H1 (cell line): ENCODE results near the gene ECT2L. TPM values are rescaled to one million over a fixed set of nuclear protein-coding genes. Genes with fewer than 3 reads are reported as not detected.

Source experiments
- CTCF ChIA-PET: fragments of 300-600 bp; sonication (Branson Sonifier 250); formaldehyde crosslinking; loops from one replicate; lab custom pipeline; 2021; ENCODE audit not compliant: partially characterized antibody; lab: Charles Lee
- POLR2A ChIA-PET: fragments of 300-600 bp; sonication (Branson Sonifier 250); formaldehyde crosslinking; loops from one replicate; lab custom pipeline; 2021; ENCODE audit warnings: inconsistent platforms; ENCODE audit not compliant: partially characterized antibody; lab: Charles Lee
- DNase-seq, 2 experiments: peaks; one replicate each; pipeline versions ENCODE4 v3.0.0 to v3.0.0-alpha.2; 2010 to 2022; ENCODE audit warnings: low spot score in 2 of 2, low read depth in 1 of 2, mixed read lengths in 1 of 2
- FAIRE-seq: peaks from 2 replicates; lab custom pipeline; 2011; peaks lifted over from hg19 to GRCh38; lab: Jason Lieb, UNC
- H2AFZ ChIP-seq: 2 replicates; pipeline ENCODE4 v1.8.1; 2012; ENCODE audit warnings: low read length, inconsistent platforms
- H2AK5ac ChIP-seq: 2 replicates; pipeline ENCODE4 v1.6.1; 2013; ENCODE audit warnings: low read depth, low read length
- H2BK120ac ChIP-seq: replicated peaks from 2 replicates; pipeline ENCODE3; 2013; ENCODE audit warnings: low read depth, low read length, inconsistent platforms
- H2BK12ac ChIP-seq: 2 replicates; pipeline ENCODE4 v1.6.1; 2013; ENCODE audit warnings: low read depth, low read length
- H2BK15ac ChIP-seq: 2 replicates; pipeline ENCODE4 v1.6.1; 2013; ENCODE audit warnings: low read length
- H2BK20ac ChIP-seq: 2 replicates; pipeline ENCODE4 v1.6.1; 2013; ENCODE audit warnings: low read length
- H2BK5ac ChIP-seq: 2 replicates; pipeline ENCODE4 v1.6.1; 2013; ENCODE audit warnings: low read depth, low read length
- H3K14ac ChIP-seq: 2 replicates; pipeline ENCODE4 v1.6.1; 2013; ENCODE audit warnings: inconsistent platforms; ENCODE audit not compliant: insufficient read length
- H3K18ac ChIP-seq: 2 replicates; pipeline ENCODE4 v1.6.1; 2013; ENCODE audit warnings: low read length; ENCODE audit errors: extremely low read depth
- H3K23ac ChIP-seq: 2 replicates; pipeline ENCODE4 v1.6.1; 2013; ENCODE audit warnings: inconsistent platforms; ENCODE audit not compliant: insufficient read length
- H3K23me2 ChIP-seq: 2 replicates; pipeline ENCODE4 v1.6.1; 2013; ENCODE audit warnings: low read depth, low read length
- H3K27ac ChIP-seq: 2 replicates; pipeline ENCODE4 v1.6.1; 2011; ENCODE audit warnings: low read depth, low read length, inconsistent platforms
- H3K27me3 ChIP-seq, 4 experiments: replicated peaks in 1 of 4; 1 replicate in 1 of 4; 2 replicates in 3 of 4; pipeline versions ENCODE4 v1.6.1 to v1.8.1; 2011 to 2013; ENCODE audit warnings: low read length in 3 of 4, mild to moderate bottlenecking in 3 of 4, inconsistent platforms in 2 of 4, mixed read lengths in 2 of 4, moderate library complexity in 1 of 4; ENCODE audit not compliant: control insufficient read depth in 3 of 4, insufficient read depth in 3 of 4; ENCODE audit errors: extremely low read depth in 1 of 4
- H3K36me3 ChIP-seq, 4 experiments: 2 replicates each; pipeline versions ENCODE4 v1.6.1 to v1.8.1; 2011 to 2013; ENCODE audit warnings: mild to moderate bottlenecking in 4 of 4, low read length in 3 of 4, moderate library complexity in 2 of 4, control low read depth in 1 of 4, inconsistent platforms in 1 of 4; ENCODE audit not compliant: insufficient read depth in 4 of 4, control insufficient read depth in 2 of 4
- H3K4ac ChIP-seq: replicated peaks from 2 replicates; pipeline ENCODE3; 2013; ENCODE audit warnings: low read length, low read depth, mixed read lengths, inconsistent platforms; ENCODE audit not compliant: insufficient read length
- H3K4me1 ChIP-seq, 4 experiments: replicated peaks in 1 of 4; 1 replicate in 1 of 4; 2 replicates in 3 of 4; pipeline versions ENCODE4 v1.6.1 to v1.8.1; 2011 to 2013; ENCODE audit warnings: low read length in 3 of 4, inconsistent platforms in 2 of 4, mixed read lengths in 1 of 4; ENCODE audit not compliant: insufficient read depth in 4 of 4, control insufficient read depth in 3 of 4
- H3K4me2 ChIP-seq, 2 experiments: 2 replicates each; pipeline versions ENCODE4 v1.6.1 to v1.8.1; 2011 to 2013; ENCODE audit warnings: low read depth in 2 of 2, low read length in 2 of 2, control low read depth in 1 of 2, inconsistent platforms in 1 of 2, mild to moderate bottlenecking in 1 of 2; ENCODE audit not compliant: insufficient read depth in 1 of 2
- H3K4me3 ChIP-seq, 4 experiments: fragments of 200-600, 300-600 bp in 1 of 4; sonication (generic), shearing (Covaris generic), sonication (Bioruptor Twin) in 1 of 4; 2 replicates each; pipeline versions ENCODE4 v1.5.1 to v1.8.1; 2011 to 2016; ENCODE audit warnings: low read length in 4 of 4, low read depth in 3 of 4, control low read depth in 2 of 4, inconsistent platforms in 2 of 4, mild to moderate bottlenecking in 2 of 4, mixed read lengths in 1 of 4, moderate library complexity in 1 of 4; ENCODE audit not compliant: insufficient read depth in 2 of 4; ENCODE audit errors: extremely low read depth in 1 of 4
- H3K56ac ChIP-seq: replicated peaks from 2 replicates; pipeline ENCODE3; 2013; ENCODE audit warnings: low read depth, mild to moderate bottlenecking, mixed read lengths, low read length, inconsistent platforms; ENCODE audit not compliant: insufficient read length
- H3K79me1 ChIP-seq: 2 replicates; pipeline ENCODE4 v1.6.1; 2013; ENCODE audit warnings: low read depth, low read length, control low read depth
- H3K79me2 ChIP-seq, 2 experiments: 2 replicates each; pipeline versions ENCODE4 v1.6.1 to v1.8.1; 2012 to 2013; ENCODE audit warnings: low read length in 2 of 2, mild to moderate bottlenecking in 2 of 2, inconsistent platforms in 1 of 2; ENCODE audit not compliant: insufficient read depth in 2 of 2, control insufficient read depth in 1 of 2
- H3K9ac ChIP-seq, 4 experiments: replicated peaks in 1 of 4; 1 replicate in 1 of 4; 2 replicates in 3 of 4; pipeline versions ENCODE4 v1.6.1 to v1.8.1; 2011 to 2013; ENCODE audit warnings: low read depth in 3 of 4, low read length in 3 of 4, control low read depth in 2 of 4, mild to moderate bottlenecking in 2 of 4, moderate library complexity in 2 of 4, inconsistent platforms in 1 of 4; ENCODE audit errors: extremely low read depth in 1 of 4
- H3K9me3 ChIP-seq, 2 experiments: 2 replicates each; pipeline versions ENCODE4 v1.6.1 to v1.8.1; 2012 to 2013; ENCODE audit warnings: mild to moderate bottlenecking in 2 of 2, moderate library complexity in 2 of 2, control low read depth in 1 of 2, inconsistent platforms in 1 of 2, low read depth in 1 of 2, low read length in 1 of 2, mixed read lengths in 1 of 2; ENCODE audit not compliant: insufficient read depth in 2 of 2
- H4K20me1 ChIP-seq, 2 experiments: replicated peaks in 1 of 2; 2 replicates each; pipeline versions ENCODE3 to v1.8.1; 2011 to 2013; ENCODE audit warnings: inconsistent platforms in 2 of 2, low read length in 2 of 2, mild to moderate bottlenecking in 1 of 2; ENCODE audit not compliant: insufficient read depth in 2 of 2, control insufficient read depth in 1 of 2
- H4K5ac ChIP-seq: 2 replicates; pipeline ENCODE4 v1.6.1; 2013; ENCODE audit warnings: low read length, low read depth, mixed read lengths, inconsistent platforms; ENCODE audit not compliant: insufficient read length
- H4K8ac ChIP-seq: 2 replicates; pipeline ENCODE4 v1.8.0; 2013; ENCODE audit warnings: mild to moderate bottlenecking, moderate library complexity, low read length, inconsistent platforms; ENCODE audit not compliant: insufficient read depth; ENCODE audit errors: extremely low read depth
- H4K91ac ChIP-seq: replicated peaks from 2 replicates; pipeline ENCODE3; 2013; ENCODE audit warnings: low read length, mixed read lengths, inconsistent platforms; ENCODE audit not compliant: insufficient read length
- BACH1 ChIP-seq: IDR thresholded peaks from 2 replicates; pipeline ENCODE4 v1.6.1; 2012; ENCODE audit warnings: low read length, improper control_type of control experiment
- CEBPB ChIP-seq: IDR thresholded peaks from 2 replicates; pipeline ENCODE4 v1.6.1; 2012; ENCODE audit warnings: low read depth, low read length
- MAFK ChIP-seq: IDR thresholded peaks from 2 replicates; pipeline ENCODE4 v1.6.1; 2012; ENCODE audit warnings: low read depth, mild to moderate bottlenecking, improper control_type of control experiment, low read length
- WGBS, 2 experiments: shearing (Covaris generic) in 1 of 2; methylation state at CpG; one replicate each; pipeline versions ENCODE4 v1.1.6 to v1.1.7; 2013 to 2015; ENCODE audit warnings: low lambda C conversion rate in 2 of 2, mixed read lengths in 2 of 2, inconsistent platforms in 1 of 2, low coverage in 1 of 2, missing lambda C conversion rate in 1 of 2; ENCODE audit not compliant: insufficient replicate concordance in 2 of 2, insufficient coverage in 1 of 2, insufficient read length in 1 of 2; ENCODE audit errors: extremely low coverage in 1 of 2, missing lambda C conversion rate in 1 of 2; 5-methylcytosine and 5-hydroxymethylcytosine counted together
- polyA plus RNA-seq, 7 experiments: library from polyadenylated mRNA; depleted of rRNA in 3 of 7; stranded (reverse) in 5 of 7; unstranded in 2 of 7; fragments of >200 nt in 5 of 7; fragments of 200-250 nt in 2 of 7; gene quantifications; 1 replicate in 5 of 7; 2 replicates in 1 of 7; 4 replicates in 1 of 7; pipeline versions ENCODE4 v1.2.1 to v1.2.3, GENCODE V29; 2011 to 2013; ENCODE audit warnings: missing spikeins in 2 of 7, mixed read lengths in 2 of 7
- total RNA-seq: library from RNA; stranded (reverse); fragmentation: NEBNext Ultra II Directional; extraction: Animal tissue kit (Norgen Biotek cat#: 25700); gene quantifications from 2 replicates; pipeline ENCODE4 v1.2.1, GENCODE V29; 2021

ECT2L gene
- total and polyA plus RNA-seq, 2 of the 8 experiments (the other 6 are each of a cell fraction or from before 2014, with no cell fraction given), result not detected

DNA sequence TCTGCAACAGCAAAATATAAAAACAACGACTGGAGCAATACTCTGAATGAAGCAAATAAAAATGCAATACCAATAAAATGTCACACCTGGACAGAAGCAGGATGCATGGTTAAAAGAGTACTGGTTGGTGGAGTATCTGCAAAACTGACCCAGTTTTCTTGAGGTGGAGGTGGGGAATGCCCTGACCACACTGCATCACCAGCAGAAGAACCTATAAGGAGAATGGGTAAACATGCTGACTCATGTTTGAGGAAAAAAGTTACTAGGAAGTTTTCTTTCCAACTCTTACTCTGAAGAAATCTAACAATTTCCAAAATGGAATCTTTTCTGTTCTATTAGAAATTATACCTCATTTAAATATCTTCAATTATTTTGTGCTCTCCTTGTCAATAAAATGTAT is 148.5 kb downstream of the ECT2L start:
- Histone ChIP-seq H2AK5ac (no peak overlapping the region), H3K4me3 (no peak overlapping the region), H3K23me2 (no peaks in the 10 kb centered on the region), H3K9me3 (no peaks in the 10 kb centered on the region), H3K56ac (no peak overlapping the region), H3K27me3 (no peaks in the 10 kb centered on the region), H3K14ac (no peak overlapping the region), H4K8ac (no peak overlapping the region), H4K20me1 (peaks cover 0 to 2% of the 10 kb centered on the region in 2 experiments), H2BK5ac (no peak overlapping the region), H2BK120ac (no peak overlapping the region), H2AFZ (no peak overlapping the region), H3K9ac (no peak overlapping the region), H4K91ac (no peak overlapping the region), H3K79me2 (peaks cover 0 to 30% of the 10 kb centered on the region in 2 experiments; a peak in 2 of 4 replicates), H3K4me1 (peaks cover 0 to 7% (median 2%) of the 10 kb centered on the region in 4 experiments; a peak in 2 of 7 replicates), H3K4me2 (no peak overlapping the region), H2BK20ac (no peak overlapping the region), H3K18ac (no peak overlapping the region), H3K79me1 (no peaks in the 10 kb centered on the region), H4K5ac (no peak overlapping the region), H2BK12ac (no peak overlapping the region), H3K23ac (no peak overlapping the region), H3K4ac (no peak overlapping the region), H2BK15ac (no peak overlapping the region), H3K27ac (no peak overlapping the region), H3K36me3 (peaks cover 7 to 50% (median 13%) of the 10 kb centered on the region in 4 experiments)
- 90% methylated on average over 1 of the region's 1 CpG; no CpG with 5 or more reads in 1 of the 2 experiments for WGBS, 2 experiments
- ChIA-PET CTCF (no interaction called here), POLR2A (no interaction called here)
- FAIRE-seq, result no peak
- peak; percentile 86 for TF ChIP-seq BACH1
- peak; percentile 64; the same call in 1 of the 2 replicates for TF ChIP-seq MAFK
- TF ChIP-seq CEBPB, result no peak
- no peak for DNase-seq
